Stimulated activated CD4-positive, alpha-beta T cell treated with anti-CD3 and anti-CD28 coated beads, Interleukin-2, amount 100 ng/mL, for 4 hours (primary cell): ENCODE data around the gene WDSUB1.

Experiments used
- DNase-seq: peaks from one replicate; pipeline ENCODE4 v3.0.0-alpha.2; 2020; ENCODE audit warnings: low read depth

WDSUB1 gene, protein sequence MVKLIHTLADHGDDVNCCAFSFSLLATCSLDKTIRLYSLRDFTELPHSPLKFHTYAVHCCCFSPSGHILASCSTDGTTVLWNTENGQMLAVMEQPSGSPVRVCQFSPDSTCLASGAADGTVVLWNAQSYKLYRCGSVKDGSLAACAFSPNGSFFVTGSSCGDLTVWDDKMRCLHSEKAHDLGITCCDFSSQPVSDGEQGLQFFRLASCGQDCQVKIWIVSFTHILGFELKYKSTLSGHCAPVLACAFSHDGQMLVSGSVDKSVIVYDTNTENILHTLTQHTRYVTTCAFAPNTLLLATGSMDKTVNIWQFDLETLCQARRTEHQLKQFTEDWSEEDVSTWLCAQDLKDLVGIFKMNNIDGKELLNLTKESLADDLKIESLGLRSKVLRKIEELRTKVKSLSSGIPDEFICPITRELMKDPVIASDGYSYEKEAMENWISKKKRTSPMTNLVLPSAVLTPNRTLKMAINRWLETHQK

DNA sequence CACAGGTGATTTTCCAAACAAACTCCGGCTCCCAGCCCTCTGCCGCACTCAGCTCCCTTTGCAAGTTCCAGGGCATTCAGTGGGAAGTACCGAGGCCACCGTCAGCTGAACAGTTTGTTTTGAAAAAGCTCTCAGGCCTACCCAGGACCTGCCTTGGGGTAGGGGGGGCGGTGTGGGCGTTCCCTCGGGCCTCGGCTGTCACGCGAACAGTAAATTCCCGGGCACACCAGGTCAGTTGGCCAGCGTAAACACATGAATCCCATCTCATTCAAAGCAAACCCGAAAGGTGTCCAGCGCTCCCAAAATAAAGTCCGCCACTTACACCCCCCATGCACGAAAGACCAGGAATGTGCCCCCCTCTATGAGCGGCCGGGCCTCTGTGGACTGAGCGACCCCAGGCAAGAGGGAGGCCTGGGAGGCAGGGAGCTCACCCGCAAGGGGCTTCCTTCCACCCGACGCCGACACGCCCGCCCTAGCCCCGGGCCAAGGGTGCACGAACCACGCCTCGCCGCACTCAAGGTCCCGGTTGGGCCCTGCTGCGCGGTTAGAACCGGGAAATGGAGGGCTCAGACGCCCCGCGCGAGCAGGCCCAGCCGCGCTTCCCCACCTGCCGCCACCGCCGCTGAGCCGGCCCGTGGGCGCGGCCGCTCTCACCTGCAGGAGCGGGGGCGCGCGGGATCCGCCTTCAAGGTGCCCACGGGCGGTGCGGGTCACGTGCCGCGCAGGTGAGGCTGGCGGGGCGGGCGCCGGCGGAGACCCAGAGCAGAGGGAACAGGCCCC lies at the start of gene WDSUB1:
Gene WDSUB1 (minus strand): TSS at position 775 of the 780 bp plus-strand sequence. CDS start 3,634 bp downstream, outside the sequence.
- peak; percentile 24 for DNase-seq

DNA sequence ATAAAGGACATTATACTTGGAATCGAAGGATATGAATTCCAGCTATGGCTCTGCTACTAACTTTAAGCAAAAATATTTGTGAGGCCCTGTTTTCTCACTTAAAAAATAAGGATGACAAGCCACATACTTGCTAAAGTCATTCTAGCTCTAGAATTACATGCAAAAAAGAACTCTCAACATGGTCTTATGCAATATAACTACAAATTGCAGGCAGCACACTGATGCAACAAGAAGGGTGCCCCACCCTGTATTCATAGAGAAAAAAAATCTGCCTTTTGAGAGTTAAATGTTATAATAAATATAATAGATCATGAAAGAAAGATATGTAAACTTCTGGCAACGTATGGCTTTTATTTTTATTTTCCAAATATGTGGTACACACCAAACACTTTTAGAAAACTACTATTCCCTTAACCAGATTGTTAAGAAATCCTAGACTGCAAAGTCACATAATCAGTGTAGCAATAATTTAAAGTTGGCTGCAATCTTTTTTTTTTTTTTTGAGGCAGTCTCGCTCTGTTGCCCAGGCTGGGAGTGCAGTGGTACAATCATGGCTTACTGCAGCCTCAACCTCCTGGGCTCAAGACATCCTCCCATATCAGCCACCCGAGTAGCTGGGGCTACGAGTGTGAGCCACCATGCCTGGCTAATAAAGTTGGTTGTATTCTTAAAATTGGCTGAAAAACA lies 40.2 kb upstream of the WDSUB1 start:
- DNase-seq: no peak

DNA sequence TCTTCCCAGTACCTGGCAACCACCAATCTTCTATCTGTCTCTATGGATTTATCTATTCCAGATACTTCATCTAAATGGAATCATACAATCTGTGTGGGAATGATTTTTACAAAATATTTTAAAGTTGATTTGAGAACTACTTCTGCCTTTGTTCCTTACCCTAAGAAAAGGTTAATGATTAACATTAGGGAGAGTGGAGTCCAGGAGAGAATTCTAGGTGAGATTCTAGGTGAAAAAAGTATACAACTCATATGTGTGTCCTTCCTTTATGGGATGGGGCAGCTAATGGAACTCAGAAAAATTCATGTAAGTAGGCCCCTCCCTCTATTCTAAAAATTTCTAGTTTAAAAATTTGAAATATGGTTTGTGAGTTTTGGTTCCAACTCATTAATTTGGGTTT lies 35.9 kb upstream of the WDSUB1 start:
- no peak for DNase-seq

DNA sequence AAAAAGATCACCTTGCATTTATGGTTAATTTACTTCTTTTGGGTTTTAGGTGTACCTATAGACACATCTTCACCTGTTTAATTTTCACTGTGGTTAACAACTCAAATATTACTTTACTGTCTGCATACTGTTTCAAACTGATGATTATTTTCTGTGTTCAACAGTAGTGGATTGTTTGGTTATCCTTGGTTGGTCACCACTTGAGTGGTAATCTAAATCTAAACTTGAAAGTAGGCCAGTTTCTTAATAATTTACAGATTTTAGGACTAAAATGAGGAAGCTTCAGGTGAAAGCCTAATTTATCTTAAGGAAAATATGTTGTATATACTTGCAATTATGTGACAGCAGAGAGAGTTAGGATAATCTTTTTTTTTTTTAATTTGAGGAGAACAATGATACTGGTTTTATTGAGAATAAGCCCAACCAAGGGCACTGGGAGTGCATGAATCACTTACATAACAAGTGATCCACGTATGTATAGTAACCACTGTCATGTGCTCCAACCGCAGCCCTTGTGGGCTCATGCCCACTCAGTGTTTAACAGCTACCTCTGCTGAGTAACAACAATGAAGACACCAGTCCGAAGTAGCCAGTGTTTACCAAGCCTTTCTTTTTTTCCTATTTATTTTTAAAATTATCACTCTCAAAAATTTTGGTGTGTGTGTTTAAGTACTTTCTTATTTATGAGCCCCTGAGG lies 31.0 kb upstream of the WDSUB1 start:
- no peak for DNase-seq

DNA sequence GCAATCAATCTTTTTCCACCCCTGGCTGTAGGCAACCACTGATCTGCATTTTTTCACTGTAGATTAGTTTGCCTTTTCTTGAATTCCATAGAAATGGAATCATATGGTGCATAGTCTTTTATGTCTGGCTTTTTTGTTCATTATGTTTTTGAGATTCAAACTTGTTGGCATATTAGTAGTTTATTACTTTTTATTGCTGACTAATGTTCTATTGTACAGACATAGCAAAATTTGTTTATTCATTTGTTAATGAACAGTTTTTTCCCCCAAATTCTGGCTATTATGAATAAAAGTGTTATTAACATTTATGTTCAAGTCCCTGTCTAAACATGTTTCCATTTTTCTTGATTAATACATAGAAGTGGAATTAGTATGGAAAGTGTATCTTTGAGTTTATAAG lies 21.4 kb upstream of the WDSUB1 start:
- DNase-seq: no peak

DNA sequence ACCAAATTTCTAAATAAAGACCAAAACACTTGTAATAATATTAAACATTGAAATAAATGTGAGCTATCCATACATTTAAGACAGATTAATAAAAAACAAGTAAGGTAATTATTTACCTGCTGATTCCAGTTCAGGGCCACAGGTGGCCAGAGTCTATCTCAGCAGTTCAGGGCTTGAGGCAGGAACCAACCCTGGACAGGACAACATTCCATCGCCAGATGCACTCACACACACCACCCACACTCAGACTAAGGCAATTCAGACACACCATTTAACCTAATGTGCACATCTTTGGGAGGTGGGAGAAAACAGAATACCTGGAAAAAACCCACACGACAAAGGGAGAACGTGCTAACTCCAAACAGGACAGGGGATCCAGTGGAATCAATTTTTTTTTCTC lies 14.1 kb upstream of the WDSUB1 start:
- DNase-seq: no peak

DNA sequence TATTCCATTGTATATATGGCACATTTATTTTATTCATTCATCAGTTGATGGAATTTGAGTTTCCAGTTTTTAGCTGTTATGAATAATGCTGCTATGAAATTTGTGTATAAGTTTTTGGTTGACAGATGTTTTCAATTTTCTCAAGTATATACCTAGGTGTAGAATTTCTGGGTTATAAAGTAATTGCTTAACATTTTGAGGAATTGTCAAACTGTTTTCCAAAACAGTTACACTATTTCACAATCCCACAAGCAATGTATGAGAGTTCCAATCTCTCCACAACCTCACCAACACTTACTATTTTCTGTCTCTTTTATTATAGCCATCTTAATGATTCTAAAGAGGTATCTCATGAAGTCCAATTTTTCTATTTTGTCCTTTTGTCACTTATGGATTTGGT lies 12.5 kb upstream of the WDSUB1 start:
- no peak for DNase-seq

DNA sequence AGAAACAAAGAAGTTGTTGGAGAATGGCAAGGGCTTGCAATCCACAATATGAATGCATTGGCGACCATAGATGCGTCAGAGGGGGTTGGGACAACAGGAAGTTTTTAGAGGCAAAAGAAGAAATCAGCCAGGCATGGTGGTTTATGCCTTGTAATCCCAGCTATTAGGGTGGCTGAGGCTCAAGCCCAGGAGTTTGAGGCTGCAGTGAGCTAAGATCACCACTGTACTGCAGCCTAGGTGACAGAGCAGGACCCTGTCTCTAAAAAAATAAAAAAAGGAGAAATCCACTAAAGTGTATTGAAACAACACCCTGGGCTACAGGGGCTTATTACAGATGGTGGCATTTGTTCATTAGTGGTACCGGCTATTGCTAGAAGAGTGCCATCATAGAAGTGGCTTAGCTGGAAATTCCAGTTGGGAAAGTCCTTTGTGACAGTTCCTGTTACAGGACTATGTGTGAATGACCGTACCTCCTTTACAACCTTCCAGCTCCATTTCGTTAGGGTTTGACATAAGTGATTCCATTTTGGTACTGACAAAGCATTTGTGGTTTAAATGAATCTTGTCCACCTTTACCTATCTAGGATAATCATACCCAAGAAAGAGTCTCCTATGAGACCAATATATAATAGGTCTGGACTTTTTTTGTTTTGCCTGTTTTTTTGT lies 10.7 kb upstream of the WDSUB1 start:
- no peak for DNase-seq

DNA sequence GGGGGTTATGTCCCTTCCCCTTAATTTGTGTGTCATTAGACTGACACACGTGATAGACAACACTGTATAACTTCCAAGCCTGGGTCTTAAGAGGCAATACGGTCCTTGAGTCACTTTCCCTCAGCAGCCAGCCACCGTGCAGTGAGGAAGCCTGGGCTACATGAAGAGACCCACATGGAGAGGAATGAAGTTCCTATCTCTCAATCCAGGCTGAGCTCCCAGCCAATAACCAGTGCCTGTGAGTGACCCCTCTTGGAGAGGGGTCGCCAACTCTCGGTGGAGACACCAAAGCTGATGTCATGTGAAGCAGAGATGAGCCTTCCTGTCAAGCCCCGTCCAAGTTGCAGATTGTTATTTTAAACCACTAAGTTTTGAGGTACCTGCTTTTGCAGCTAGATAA lies 5.7 kb upstream of the WDSUB1 start:
- no peak for DNase-seq

DNA sequence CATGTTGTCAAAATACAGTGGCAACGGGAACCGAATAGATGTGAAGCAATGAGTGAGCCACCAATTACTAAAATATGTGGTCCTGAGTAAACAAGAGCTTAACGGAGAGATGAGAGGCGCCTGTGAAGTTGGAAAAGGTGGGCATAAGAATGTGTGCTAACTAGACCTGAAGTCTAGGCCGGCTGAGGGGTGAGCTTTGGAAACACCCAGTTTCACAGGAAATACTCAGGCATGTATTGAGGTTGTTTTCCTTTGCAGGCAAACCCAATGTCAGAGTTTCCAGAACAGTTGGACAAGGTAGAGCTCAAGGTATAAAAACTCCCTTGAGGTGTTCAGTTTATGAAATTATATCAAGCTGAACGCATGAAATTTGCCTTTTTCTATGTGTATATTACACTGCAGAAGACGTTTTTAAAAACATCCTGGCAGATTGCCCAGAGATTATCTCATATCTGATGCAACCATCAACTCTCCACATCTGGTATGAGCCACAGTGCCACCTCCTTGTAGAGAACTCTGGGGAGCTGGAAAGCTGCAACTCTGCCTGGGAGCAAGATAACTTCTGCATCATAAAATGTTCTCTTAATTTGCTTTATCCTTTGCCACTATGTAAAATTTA lies 3.9 kb upstream of the WDSUB1 start:
- no peak for DNase-seq

DNA sequence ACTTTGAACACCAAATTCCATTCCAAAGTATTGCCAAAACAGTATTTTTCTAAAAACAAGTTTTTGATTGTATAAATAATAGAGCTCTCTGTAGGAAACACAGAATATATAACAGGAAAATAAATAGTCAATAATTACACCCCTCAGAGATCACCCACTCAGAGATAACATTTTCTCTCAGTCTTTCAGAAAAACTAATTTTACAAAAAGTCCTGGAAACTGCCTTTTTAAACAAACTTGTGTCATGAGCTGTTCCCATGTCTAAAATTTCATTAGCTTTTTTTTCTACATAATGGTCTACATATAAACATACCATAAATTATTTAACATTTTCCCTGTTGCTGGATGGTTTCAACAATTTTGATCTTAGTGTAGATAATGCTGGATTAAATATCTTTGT lies 1.2 kb upstream of the WDSUB1 start:
- no peak for DNase-seq

DNA sequence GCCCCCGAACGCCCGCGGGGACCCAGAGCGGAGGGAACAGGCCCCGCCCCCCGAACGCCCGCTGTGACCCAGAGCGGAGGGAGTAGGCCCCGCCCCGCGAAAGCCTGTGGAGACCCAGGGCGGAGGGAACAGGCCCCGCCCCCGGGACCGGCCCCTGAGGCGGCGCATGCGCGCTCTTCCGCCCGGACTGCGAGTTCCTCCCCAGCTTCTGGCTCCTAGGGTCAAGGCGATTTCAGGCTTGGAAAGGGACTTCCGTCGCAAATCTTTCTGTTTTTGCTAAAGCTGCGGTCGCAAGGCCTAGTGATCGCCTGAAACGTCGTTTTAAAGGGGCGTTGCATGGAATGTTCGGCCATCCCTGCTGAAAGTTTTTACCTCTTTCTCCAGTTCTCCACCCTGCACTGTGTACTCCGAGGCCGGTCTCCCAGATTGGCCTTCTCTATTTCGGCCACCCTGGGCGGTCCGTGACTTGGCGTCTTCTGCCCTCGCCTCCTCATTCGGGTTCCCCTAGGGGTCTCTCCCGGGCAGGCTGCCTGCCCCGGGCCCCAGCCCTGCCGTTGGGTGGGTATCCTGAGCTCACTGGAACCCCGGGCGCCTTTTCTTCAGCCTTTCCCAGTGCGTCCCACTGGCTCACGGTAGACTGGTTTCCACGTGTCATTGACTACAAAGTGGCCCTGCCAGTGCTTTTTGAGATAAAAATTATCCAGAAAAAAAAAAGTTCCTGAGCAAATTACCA lies 372 bp upstream of the WDSUB1 start:
- DNase-seq: peak; percentile 98

DNA sequence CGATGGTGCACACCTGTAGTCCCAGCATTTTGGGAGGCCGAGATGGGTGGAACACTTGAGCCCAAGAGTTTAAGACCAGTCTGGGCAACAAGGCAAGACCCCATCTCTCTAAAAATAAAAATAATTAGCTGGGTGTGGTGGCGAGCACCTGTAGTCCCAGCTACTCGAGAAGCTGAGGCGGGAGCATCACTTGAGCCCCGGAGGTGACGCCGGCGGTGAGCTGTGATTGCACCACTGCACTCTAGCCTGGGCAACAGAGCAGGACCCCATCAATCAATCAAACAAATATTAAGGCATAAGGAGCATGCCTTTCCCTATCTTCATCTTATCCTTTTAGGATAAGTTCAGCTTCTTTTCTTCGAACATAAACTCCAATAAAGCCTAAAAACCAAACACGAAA lies 1.1 kb downstream of the WDSUB1 start:
- no peak for DNase-seq

DNA sequence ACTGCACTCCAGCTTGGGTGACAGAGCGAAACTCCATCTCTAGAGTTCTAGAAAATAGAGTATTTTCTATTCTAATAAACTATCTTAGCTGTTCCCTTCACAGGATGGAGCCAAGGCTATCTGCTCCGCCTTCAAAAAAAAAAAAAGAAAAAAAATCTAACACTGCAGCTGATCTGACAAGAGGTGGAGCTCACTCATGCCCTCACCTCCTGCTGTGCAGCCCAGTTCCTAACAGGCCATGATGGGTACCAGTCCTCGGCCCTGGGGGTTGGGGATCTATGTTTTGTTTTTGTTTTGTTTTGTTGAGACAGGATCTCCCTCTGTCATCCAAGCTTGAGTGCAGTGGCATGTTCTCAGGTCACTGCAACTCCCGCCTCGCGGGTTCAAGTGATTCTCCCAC lies 3.0 kb downstream of the WDSUB1 start:
- DNase-seq: no peak

DNA sequence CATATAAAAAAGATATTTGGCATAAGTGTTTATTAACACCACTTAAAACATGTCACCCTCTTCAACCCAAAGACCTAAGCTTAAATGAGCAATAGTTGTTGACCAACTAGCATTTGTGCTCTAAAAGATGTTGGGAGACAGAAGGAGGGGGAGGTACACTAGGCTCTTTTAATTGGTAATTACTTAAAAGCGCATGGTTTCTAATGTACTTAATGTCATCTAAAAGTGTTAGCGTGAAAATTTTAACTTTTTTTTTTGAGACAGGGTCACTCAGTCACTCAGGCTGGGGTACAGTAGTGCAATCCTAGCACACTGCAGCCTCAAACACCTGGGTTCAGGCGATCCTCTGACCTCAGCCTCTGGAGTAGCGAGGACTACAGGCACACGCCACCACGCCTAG lies 5.5 kb downstream of the WDSUB1 start:
- no peak for DNase-seq

DNA sequence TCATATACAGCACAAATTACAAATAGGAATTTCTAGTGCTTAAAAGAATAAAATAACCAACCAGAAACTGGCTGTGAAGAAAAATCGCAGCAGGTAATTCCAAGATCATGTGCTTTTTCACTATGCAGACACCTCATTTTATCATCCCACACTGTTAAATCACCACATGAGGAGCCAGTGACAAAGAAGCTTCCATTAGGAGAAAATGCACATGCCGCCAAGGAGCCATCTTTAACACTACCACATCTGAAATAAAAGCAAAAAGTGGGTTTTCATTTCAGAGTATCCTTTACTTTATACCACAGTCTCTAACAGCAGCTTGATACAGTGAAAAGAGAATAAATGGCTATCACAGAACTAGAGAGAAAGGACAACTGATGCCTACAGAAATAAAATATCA lies 6.8 kb downstream of the WDSUB1 start:
- no peak for DNase-seq

DNA sequence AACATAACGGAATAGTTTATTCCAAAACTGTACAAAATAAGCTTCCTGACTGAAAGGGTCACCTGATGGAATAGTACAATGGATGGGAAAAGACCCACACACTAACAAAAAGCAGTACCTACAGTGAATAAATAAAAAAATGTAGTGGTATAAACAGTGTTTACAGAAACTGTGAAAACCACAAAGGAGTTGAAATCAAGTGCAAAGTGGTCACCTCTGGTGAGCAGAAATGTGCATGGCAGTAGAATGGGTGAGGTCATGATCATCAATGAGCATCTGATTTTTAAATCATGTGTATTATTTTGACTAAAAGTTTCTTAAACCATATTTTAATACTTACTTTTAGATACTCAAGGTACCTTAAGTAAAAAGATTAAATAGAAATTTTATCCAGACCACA lies 11.4 kb downstream of the WDSUB1 start:
- no peak for DNase-seq

DNA sequence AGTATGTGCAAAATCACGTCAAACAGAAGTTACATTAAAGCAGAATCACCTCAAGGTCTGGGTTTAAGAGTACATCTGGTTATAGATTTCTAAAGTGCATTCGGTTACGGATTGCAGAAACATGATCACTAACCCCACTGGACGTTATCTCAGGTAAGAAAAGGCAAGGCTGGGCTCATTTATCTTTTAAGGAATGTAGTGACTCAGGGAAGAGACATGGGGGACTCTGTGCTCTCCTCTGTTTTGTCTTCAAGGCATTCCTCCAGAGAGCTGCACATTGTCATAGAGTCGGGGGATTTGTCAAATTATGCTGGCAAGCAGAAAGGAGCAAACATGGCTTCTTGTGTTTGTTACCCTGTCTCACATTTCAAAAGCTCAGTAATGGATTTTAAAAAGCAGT lies 14.3 kb downstream of the WDSUB1 start:
- DNase-seq: no peak

DNA sequence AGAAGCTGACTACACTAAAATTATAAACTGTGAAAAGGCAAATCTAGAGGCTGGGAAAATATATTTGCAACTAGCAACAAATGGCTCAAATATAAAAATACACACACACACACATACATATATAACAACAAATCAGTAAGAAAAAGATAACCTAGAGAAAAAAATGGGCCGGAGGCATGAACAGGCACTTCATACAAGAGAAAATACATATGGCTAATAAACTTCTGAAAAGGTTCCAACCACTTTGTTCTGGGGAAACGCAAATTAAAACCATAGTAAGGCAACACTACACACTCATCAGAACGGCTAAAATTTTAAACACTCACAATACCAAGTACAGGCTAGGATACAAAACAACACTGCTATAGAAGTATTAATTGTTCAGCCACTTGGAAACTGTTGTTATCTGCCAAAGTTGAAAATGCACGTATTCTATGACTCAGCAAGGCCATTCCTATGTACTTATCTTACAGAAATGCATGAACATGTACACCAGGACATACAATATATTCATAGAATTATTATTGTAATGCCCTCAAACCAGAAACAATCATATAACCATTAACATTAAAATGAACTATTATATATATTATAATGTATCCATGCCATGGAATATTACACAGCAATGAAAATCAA lies 15.6 kb downstream of the WDSUB1 start:
- no peak for DNase-seq

DNA sequence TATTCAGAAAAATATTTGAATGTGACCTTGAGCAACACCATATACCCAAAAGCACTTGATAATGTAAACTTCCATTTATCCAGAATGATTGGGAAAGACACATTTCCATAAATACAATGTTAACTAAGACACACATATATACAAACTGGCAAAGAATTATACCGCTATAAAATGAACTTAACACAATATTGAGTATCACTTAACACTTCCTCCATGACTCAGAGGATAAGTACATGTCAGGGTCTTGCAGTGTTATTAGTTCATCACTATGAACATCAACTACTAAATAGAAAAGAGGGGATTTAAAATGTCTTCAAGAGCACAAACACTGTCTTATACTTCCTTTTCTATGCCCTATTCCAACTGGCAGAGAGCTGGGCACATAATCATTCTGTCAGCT lies 18.6 kb downstream of the WDSUB1 start:
- no peak for DNase-seq
